Heart left ventricle (tissue), 16 donors: ENCODE data around the gene IQCN. TPM values are rescaled to one million over a fixed set of nuclear protein-coding genes. Genes with fewer than 3 reads are reported as not detected.

Experiments used
- ATAC-seq, 4 donors: fragments of 200-7000 bp; cut with Tn5 transposase; one replicate each; pipeline ENCODE4 v1.9.1; 2020 to 2022; ENCODE audit warnings: moderate library complexity in 4 of 4, mild to moderate bottlenecking in 3 of 4, moderate number of reproducible peaks in 1 of 4
- DNase-seq, 5 donors: peaks; one replicate each; pipeline ENCODE4 v3.0.0-alpha.2; 2020
- H3K27ac ChIP-seq, 12 donors: fragments of 200-600 bp; sonication (generic) in 4 of 12; one replicate each; pipeline versions ENCODE4 v1.5.0 to v1.8.0; 2016 to 2022; ENCODE audit warnings: mild to moderate bottlenecking in 2 of 12
- H3K27me3 ChIP-seq, 9 donors: fragments of 200-600 bp; sonication (generic) in 2 of 9; one replicate each; pipeline versions ENCODE4 v1.5.1 to v1.8.0; 2016 to 2022; ENCODE audit warnings: mild to moderate bottlenecking in 3 of 9
- H3K36me3 ChIP-seq, 9 donors: fragments of 200-600 bp; sonication (generic) in 2 of 9; one replicate each; pipeline versions ENCODE4 v1.5.0 to v1.8.0; 2018 to 2022; ENCODE audit warnings: mild to moderate bottlenecking in 2 of 9
- H3K4me1 ChIP-seq, 12 donors: fragments of 200-600 bp; sonication (generic) in 4 of 12; one replicate each; pipeline versions ENCODE4 v1.5.0 to v1.8.0; 2016 to 2022; ENCODE audit warnings: mild to moderate bottlenecking in 3 of 12
- H3K4me3 ChIP-seq, 12 donors: fragments of 200-600 bp; sonication (generic) in 4 of 12; one replicate each; pipeline versions ENCODE4 v1.5.0 to v1.8.0; 2017 to 2022; ENCODE audit warnings: mild to moderate bottlenecking in 9 of 12, moderate library complexity in 4 of 12
- H3K9me3 ChIP-seq, 12 donors: fragments of 200-600 bp; sonication (generic) in 4 of 12; one replicate each; pipeline versions ENCODE4 v1.5.0 to v1.8.0; 2016 to 2022; ENCODE audit warnings: mild to moderate bottlenecking in 1 of 12
- POLR2A ChIP-seq, 2 donors: fragments of 450-650 bp; IDR thresholded peaks; one replicate each; pipeline ENCODE4 v1.6.1; 2017; ENCODE audit warnings: antibody characterized with exemption in 2 of 2, mild to moderate bottlenecking in 2 of 2, moderate library complexity in 2 of 2
- WGBS, 4 donors: extraction: QIAGEN DNeasy Blood & Tissue Kit in 2 of 4; methylation state at CpG; one replicate each; pipeline versions ENCODE4 v1.1.5 to v1.1.7; 2013 to 2018; 5-methylcytosine and 5-hydroxymethylcytosine counted together
- intact Hi-C, 10 donors: fragments of 100-400 bp; cut with DNase I; formaldehyde crosslinking; loops; one replicate each; pipeline versions ENCODE4 v1.11.1 to v1.14.2; 2022
- polyA plus RNA-seq, 2 donors: library from polyadenylated mRNA; stranded (reverse); fragments of 200-250 nt; gene quantifications; one replicate each; pipeline ENCODE4 v1.2.3, GENCODE V29; 2013
- total RNA-seq, 9 donors: library from RNA; depleted of rRNA in 2 of 9; stranded (reverse); fragments of >200 nt in 2 of 9; fragmentation: NEBNext Ultra II Directional in 3 of 9; extraction: Animal tissue kit (Norgen Biotek cat#: 25700) in 3 of 9; gene quantifications; one replicate each; pipeline versions ENCODE4 v1.1.0 to v1.2.4, GENCODE V29; 2016 to 2023
- TF ChIP-seq, protein P1 (sequence below), 12 donors: fragments of 200-600 bp; sonication (generic) in 4 of 12; IDR thresholded peaks; one replicate each; pipeline versions ENCODE4 v1.5.0 to v1.8.0; 2018 to 2022; ENCODE audit warnings: antibody characterized with exemption in 12 of 12, mild to moderate bottlenecking in 5 of 12
- donor health status: ischemic (EF 13 %, LVEDD 7.1; RV severe dilation, severe dysfunction).
- donor health status: healthy with polysubstance abuse.
- donor health status: DM: no; HTN: yes; CAD: no.
- donor health status: DM: no; HTN: no; CAD: no.
- donor health status: ischemic (EF 25% LVEDD 6.9; RV normal size, moderate dysfunction).
- donor health status: ischemic (EF 25% LVEDD 5.7; RV mildly dilated, moderate dysfunction).
- donor health status: healthy.
- donor health status: DM: yes; HTN: yes; CAD: no.
- donor health status: ischemic (EF 35%, LVEDD 5.7; RV mildly dilated, moderate dysfunction).
- donor health status: nonischemic (EF 11% LVEDD 7.7; RV severe dilation, severe dysfunction).
- donor health status: DM: yes; HTN: yes; CAD: no.
- donor health status: PGD.
- donor health status: ischemic (EF 29% LVEDD 5.4; RV normal size, mild dysfunction).
- donor health status: nonischemic (EF 23%, LVEDD 6.1; RV moderate dilation, normal function).

Gene IQCN
- total and polyA plus RNA-seq, 11 donors = 0.24 to 2.8 (median 0.75) TPM

DNA sequence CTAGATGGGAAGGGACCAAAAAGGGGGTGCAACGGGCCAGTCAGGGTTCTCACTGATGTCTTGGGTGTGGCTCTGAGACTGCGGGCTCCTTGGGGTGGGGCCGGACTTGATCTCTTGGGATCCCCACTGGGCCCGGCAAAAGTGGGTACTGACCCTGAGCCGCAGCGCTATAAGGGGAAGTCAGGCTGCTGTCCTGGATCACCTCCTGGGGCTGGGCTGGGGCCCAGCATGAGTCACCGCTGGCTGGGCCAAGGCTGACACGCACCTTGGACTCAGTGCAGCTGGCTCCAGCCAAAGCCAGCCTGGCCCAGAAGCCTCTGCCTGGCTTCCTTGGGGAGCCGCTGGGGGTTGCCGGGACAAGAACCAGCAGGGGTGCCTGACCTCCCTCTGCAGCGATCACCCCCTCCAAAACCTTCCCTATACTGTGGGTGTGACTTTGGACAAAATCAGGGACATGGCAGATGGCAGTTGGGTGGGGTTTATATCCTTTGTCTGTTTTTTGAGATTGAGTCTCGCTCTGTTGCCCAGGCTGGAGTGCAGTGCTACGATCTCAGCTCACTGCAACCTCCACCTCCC, 617 bp upstream of the IQCN start:
- 11 to 32% (median 25%) methylated on average over 8 to 13 of the region's 13 CpGs for WGBS, 4 donors
- TF ChIP-seq, protein P1, sequence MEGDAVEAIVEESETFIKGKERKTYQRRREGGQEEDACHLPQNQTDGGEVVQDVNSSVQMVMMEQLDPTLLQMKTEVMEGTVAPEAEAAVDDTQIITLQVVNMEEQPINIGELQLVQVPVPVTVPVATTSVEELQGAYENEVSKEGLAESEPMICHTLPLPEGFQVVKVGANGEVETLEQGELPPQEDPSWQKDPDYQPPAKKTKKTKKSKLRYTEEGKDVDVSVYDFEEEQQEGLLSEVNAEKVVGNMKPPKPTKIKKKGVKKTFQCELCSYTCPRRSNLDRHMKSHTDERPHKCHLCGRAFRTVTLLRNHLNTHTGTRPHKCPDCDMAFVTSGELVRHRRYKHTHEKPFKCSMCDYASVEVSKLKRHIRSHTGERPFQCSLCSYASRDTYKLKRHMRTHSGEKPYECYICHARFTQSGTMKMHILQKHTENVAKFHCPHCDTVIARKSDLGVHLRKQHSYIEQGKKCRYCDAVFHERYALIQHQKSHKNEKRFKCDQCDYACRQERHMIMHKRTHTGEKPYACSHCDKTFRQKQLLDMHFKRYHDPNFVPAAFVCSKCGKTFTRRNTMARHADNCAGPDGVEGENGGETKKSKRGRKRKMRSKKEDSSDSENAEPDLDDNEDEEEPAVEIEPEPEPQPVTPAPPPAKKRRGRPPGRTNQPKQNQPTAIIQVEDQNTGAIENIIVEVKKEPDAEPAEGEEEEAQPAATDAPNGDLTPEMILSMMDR (IDR thresholded peaks at IDR 0.05) = peak in 3 of 12 donors; percentile 13 to 23 (median 13)
- TF ChIP-seq POLR2A (IDR thresholded peaks at IDR 0.05) = peak in 1 of 2 donors; percentile 21
- H3K4me3 ChIP-seq = peak overlapping the region in 5 of 12 donors; percentile 0 to 23 (median 17)

DNA sequence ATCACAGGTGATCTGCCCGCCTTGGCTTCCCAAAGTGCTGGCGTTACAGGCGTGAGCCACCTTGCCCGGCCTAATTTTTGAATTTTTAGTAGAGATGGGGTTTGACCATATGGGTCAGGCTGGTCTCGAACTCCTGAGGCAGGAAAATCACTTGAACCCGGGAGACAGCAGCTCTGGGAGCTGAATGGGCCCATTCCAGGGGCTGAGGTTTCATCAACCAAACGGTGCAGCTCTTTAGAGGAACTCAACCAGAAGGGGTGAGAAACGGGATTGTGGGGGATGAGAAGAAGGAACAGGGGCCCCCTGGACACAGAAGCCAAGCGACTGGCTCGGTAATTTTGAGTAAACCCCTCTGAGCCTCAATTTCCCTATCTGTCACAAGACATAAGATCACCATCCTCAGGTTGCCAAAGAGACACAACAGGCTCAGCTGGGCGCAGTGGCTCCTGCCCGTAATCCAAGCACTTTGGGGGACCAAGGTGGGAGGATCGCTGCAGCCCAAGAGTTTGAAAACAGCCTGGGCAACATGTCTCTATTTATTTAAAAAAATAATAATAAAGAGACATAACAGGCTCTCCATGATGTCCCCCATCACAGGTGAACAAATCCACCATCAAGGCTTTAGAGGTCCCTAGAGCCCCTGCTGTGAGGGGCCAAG, 562 bp downstream of the IQCN start:
- WGBS, 4 donors = 90 to 98% (median 95%) methylated on average over 13 of the region's 13 CpGs
- Histone ChIP-seq H3K36me3 (peaks cover 2 to 35% (median 10%) of the 10 kb centered on the region in 9 donors), H3K9me3 (no peaks in the 10 kb centered on the region), H3K4me3 (no peak overlapping the region), H3K27ac (peak overlapping the region in 4 of 12 donors; percentile 65 to 82 (median 79)), H3K4me1 (peaks cover 7 to 52% (median 37%) of the 10 kb centered on the region in 12 donors), H3K27me3 (no peaks in the 10 kb centered on the region)
- DNase-seq = no peak
- intact Hi-C loops = loop anchor here in 3 of 10 donors (2.0 to 10.0 kb wide), 3 partner anchors 111 to 137 kb away; partner anchors contain the start of genes GDF15 (in 1 of the 3) and LRRC25 (in 1 of the 3)
- TF ChIP-seq POLR2A (IDR thresholded peaks at IDR 0.05) = no peak
- TF ChIP-seq, protein P1 (IDR thresholded peaks at IDR 0.05) = no peak
- ATAC-seq = no peak

More for the DNA sequence above, 617 bp upstream of the IQCN start:
- Histone ChIP-seq H3K27ac (peak overlapping the region; percentile 50 to 87 (median 75)), H3K4me1 (peaks cover 11 to 59% (median 42%) of the 10 kb centered on the region in 12 donors), H3K27me3 (no peaks in the 10 kb centered on the region), H3K36me3 (peaks cover 3 to 34% (median 14%) of the 10 kb centered on the region in 9 donors), H3K9me3 (no peaks in the 10 kb centered on the region)
- intact Hi-C loops = loop anchor here in 6 of 10 donors (2.0 to 10.0 kb wide), 4 partner anchors 110 to 137 kb away; partner anchors contain the start of genes GDF15 (in 1 of the 6) and LRRC25 (in 1 of the 6)
- peak; percentile 88 to 93 (median 92) for DNase-seq
- peak; percentile 87 to 91 (median 89) for ATAC-seq

DNA sequence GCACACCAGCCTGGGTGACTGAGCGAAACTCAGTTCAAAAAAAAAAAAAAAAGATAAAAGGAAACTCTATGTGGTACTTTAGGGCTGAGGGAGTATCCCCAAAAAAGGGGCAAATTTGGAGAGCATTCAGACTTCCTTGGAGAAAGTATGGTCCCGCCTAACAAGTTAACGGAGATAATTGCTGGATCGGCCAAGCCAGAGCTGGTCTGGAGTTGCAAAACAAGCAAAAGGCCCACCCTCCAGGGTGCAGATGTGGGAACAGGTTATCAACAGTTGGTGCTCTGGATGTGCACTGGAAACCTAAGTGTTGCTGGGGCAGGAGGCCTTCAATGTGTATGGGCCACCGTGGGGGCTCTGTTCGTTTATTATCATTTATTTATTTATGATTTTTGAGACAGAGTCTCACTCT, 2.8 kb downstream of the IQCN start:
- ATAC-seq = no peak
- intact Hi-C loops = loop anchor here in 2 of 10 donors (10.0 kb wide), 2 partner anchors 113 to 123 kb away; partner anchors contain the start of genes GDF15 (in 1 of the 2) and LRRC25 (in 1 of the 2)
- H3K27me3 ChIP-seq = no peaks in the 10 kb centered on the region
- no peak overlapping the region for H3K27ac ChIP-seq
- WGBS, 4 donors = 59 to 73% (median 67%) methylated on average over 6 of the region's 6 CpGs
- H3K36me3 ChIP-seq = peaks cover 0 to 35% (median 11%) of the 10 kb centered on the region in 9 donors
- DNase-seq = no peak
- H3K9me3 ChIP-seq = no peaks in the 10 kb centered on the region
- H3K4me3 ChIP-seq = no peak overlapping the region
- peaks cover 7 to 29% (median 21%) of the 10 kb centered on the region in 12 donors for H3K4me1 ChIP-seq
- TF ChIP-seq POLR2A (IDR thresholded peaks at IDR 0.05) = no peak
- TF ChIP-seq, protein P1 (IDR thresholded peaks at IDR 0.05) = no peak

DNA sequence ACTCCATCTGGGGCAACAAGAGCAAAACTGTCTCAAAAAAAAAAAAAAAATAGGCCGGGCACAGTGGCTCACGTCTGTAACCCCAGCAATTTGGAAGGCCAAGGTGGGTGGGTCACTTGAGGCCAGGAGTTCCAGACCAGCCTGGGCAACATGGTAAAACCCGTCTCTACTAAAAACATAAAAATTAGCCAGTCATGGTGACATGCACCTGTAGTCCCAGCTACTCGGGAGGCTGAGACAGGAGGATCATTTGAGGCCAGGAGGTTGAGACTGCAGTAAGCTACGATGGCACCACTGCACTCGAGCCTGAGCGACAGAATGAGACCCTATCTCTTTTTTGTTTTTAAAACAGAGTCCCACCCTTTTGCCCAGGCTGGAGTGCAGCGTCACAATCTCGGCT, 3.9 kb downstream of the IQCN start:
- H3K9me3 ChIP-seq = no peaks in the 10 kb centered on the region
- peaks cover 0 to 39% (median 21%) of the 10 kb centered on the region in 9 donors for H3K36me3 ChIP-seq
- H3K4me1 ChIP-seq = peaks cover 3 to 18% (median 12%) of the 10 kb centered on the region in 12 donors
- H3K4me3 ChIP-seq = no peak overlapping the region
- TF ChIP-seq, protein P1 (IDR thresholded peaks at IDR 0.05) = no peak
- no peak for TF ChIP-seq POLR2A (IDR thresholded peaks at IDR 0.05)
- no peaks in the 10 kb centered on the region for H3K27me3 ChIP-seq
- ATAC-seq (no peak), DNase-seq (no peak)
- 90 to 94% (median 93%) methylated on average over 9 of the region's 9 CpGs for whole genome bisulfite sequencing, 4 donors
- no peak overlapping the region for H3K27ac ChIP-seq
- intact Hi-C loops = loop anchor here in 2 of 10 donors (10.0 kb wide), 2 partner anchors 114 to 124 kb away; partner anchors contain the start of genes GDF15 (in 1 of the 2) and LRRC25 (in 1 of the 2)
